ENCODE results near the gene ARL6IP1.

DNA sequence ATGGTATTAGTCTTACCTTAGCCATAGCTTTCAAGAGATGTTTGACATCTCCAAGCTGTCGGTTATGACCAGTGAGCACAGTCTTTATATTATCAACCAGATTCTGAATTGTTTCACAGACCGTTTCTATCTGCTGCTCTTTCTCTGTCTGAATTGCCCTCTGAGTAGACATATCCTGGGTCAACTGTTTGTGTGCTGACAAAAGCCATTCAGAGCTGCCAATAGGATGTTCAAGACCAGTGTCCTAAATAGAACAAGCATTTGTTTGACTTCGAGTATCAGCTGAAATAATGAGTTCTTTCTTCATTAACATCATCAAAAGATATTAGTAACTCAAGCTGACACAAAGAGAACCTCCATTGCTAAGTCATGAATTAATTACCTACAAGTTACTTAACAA, 14.9 kb upstream of the ARL6IP1 start:
- TF ChIP-seq ZNF274 (IDR thresholded peaks at IDR 0.05; ENCODE audit: low read depth, low read length) (no peak), SUZ12 (IDR thresholded peaks at IDR 0.05; ENCODE audit: extremely low read depth, insufficient read depth, insufficient read length) (no peak)
